DMS53 treated with DMSO at 0.1 percent for 48 hours (cell line): ENCODE measurements around the gene MTIF3.

Experiments used
- DNase-seq: peaks from one replicate; lab custom pipeline; 2025; ENCODE audit not compliant: unreplicated experiment; lab: John Stamatoyannopoulos, UW

Gene MTIF3

GRCh38 chr13:27449936-27450828 lies at the start of gene MTIF3:
MTIF3 (minus strand) TSS chr13:27450564; CDS start chr13:27440448, 10,116 bp downstream.
- peak; percentile 97 for DNase-seq

GRCh38 chr13:27497563-27498230 lies 47.3 kb upstream of the MTIF3 start:
- DNase-seq: no peak

- no peak for DNase-seq
These were observed 46.3 kb upstream of the MTIF3 start for GRCh38 chr13:27496536-27497273.

- no peak for DNase-seq
These were observed 45.6 kb upstream of the MTIF3 start for GRCh38 chr13:27496006-27496405.

- no peak for DNase-seq
These were observed 45.2 kb upstream of the MTIF3 start for GRCh38 chr13:27495551-27495950.

GRCh38 chr13:27493981-27494380 lies 43.6 kb upstream of the MTIF3 start:
- DNase-seq: no peak

GRCh38 chr13:27489456-27489855 lies 39.1 kb upstream of the MTIF3 start:
- DNase-seq: no peak

GRCh38 chr13:27487776-27488175 lies 37.4 kb upstream of the MTIF3 start:
- no peak for DNase-seq

- DNase-seq: no peak
These were observed 33.1 kb upstream of the MTIF3 start for GRCh38 chr13:27483421-27483820.

- no peak for DNase-seq
These were observed 32.6 kb upstream of the MTIF3 start for GRCh38 chr13:27482983-27483382.

GRCh38 chr13:27481766-27482165 lies 31.4 kb upstream of the MTIF3 start:
- peak; percentile 45 for DNase-seq

- DNase-seq: peak; percentile 93
These were observed 26.8 kb upstream of the MTIF3 start for GRCh38 chr13:27476943-27477703.

- no peak for DNase-seq
These were observed 24.4 kb upstream of the MTIF3 start for GRCh38 chr13:27474751-27475268.

GRCh38 chr13:27472941-27473340 lies 22.6 kb upstream of the MTIF3 start:
- no peak for DNase-seq

GRCh38 chr13:27472441-27472840 lies 22.1 kb upstream of the MTIF3 start:
- no peak for DNase-seq

GRCh38 chr13:27470075-27470820 lies 19.9 kb upstream of the MTIF3 start:
- no peak for DNase-seq

- DNase-seq: no peak
These were observed 16.1 kb upstream of the MTIF3 start for GRCh38 chr13:27466513-27466912.

GRCh38 chr13:27465611-27466010 lies 15.2 kb upstream of the MTIF3 start:
- no peak for DNase-seq

- DNase-seq: no peak
These were observed 13.1 kb upstream of the MTIF3 start for GRCh38 chr13:27463500-27463899.
